Adipose tissue (tissue), 3 donors: ENCODE results near the gene SPTA1. TPM values are rescaled to one million over a fixed set of nuclear protein-coding genes. Genes with fewer than 3 reads are reported as not detected.
"Not testable (repeated sequence)": the region's sequence is repeated elsewhere in the genome, so short reads cannot be mapped to it uniquely, and the experiment has no call there.

Experiments
- H3K27ac ChIP-seq: one replicate; pipeline ENCODE4 v1.5.1; 2013; ENCODE audit warnings: low read depth, low read length
- WGBS, 3 donors: extraction: QIAGEN DNeasy Blood & Tissue Kit; methylation state at CpG; one replicate each; pipeline ENCODE4 v1.1.7; 2013; 5-methylcytosine and 5-hydroxymethylcytosine counted together
- polyA plus RNA-seq, 3 donors: library from polyadenylated mRNA; stranded (reverse); fragments of 200-250 nt; gene quantifications; one replicate each; pipeline ENCODE4 v1.2.3, GENCODE V29; 2013
- donor health status: healthy with polysubstance abuse.
- donor health status: Bipolar disorder and iron deficiency.
- donor health status: healthy.

The SPTA1 gene
- polyA plus RNA-seq: under 1 TPM in 1 of 3 donors, not detected in 2; 0.18 TPM

GRCh38 chr1:158686111-158687009 is at the start of gene SPTA1:
Gene SPTA1, minus strand, starts transcription at chr1:158686715. Its CDS starts 198 bp downstream, at chr1:158686517.
- WGBS, 3 donors: 41 to 44% (median 42%) methylated on average over 7 of the region's 7 CpGs
- no peak within 1 kb of the TSS for H3K27ac ChIP-seq

GRCh38 chr1:158735848-158736247 is 49.3 kb upstream of the SPTA1 start:
- H3K27ac ChIP-seq: no peak overlapping the region

- WGBS, 3 donors: 52 to 73% (median 64%) methylated on average over 2 of the region's 2 CpGs
- H3K27ac ChIP-seq: no peak overlapping the region
These were observed 46.0 kb upstream of the SPTA1 start for GRCh38 chr1:158732524-158732923.

GRCh38 chr1:158731707-158732106 is 45.2 kb upstream of the SPTA1 start:
- no peak overlapping the region for H3K27ac ChIP-seq
- WGBS, 3 donors: 62 to 87% (median 86%) methylated on average over 4 of the region's 4 CpGs

GRCh38 chr1:158730453-158730852 is 43.9 kb upstream of the SPTA1 start:
- 41 to 81% (median 75%) methylated on average over 4 of the region's 4 CpGs for WGBS, 3 donors
- H3K27ac ChIP-seq: no peak overlapping the region

GRCh38 chr1:158728510-158729225 is 42.2 kb upstream of the SPTA1 start:
- no peak overlapping the region for H3K27ac ChIP-seq
- WGBS, 3 donors: 61 to 65% (median 64%) methylated on average over 3 of the region's 3 CpGs

- H3K27ac ChIP-seq: no peak overlapping the region
- 77 to 97% (median 93%) methylated on average over 5 of the region's 5 CpGs for WGBS, 3 donors
These were observed 37.9 kb upstream of the SPTA1 start for GRCh38 chr1:158724442-158724841.

GRCh38 chr1:158720620-158721019 is 34.1 kb upstream of the SPTA1 start, which contains the start of gene OR6K3:
Gene OR6K3, minus strand, starts transcription at chr1:158720720. Its CDS starts 2,605 bp downstream, at chr1:158718115.
- 69 to 75% (median 74%) methylated on average over 2 of the region's 2 CpGs for WGBS, 3 donors
- no peak within 1 kb of the TSS for H3K27ac ChIP-seq

GRCh38 chr1:158719664-158720063 is 33.1 kb upstream of the SPTA1 start:
- 61 to 70% (median 66%) methylated on average over 3 of the region's 3 CpGs for WGBS, 3 donors
- H3K27ac ChIP-seq: no peak overlapping the region

GRCh38 chr1:158717344-158717743 is 30.8 kb upstream of the SPTA1 start:
- WGBS, 3 donors: 70 to 83% (median 81%) methylated on average over 6 of the region's 6 CpGs
- H3K27ac ChIP-seq: no peak overlapping the region

GRCh38 chr1:158716335-158716734 is 29.8 kb upstream of the SPTA1 start:
- WGBS, 3 donors: 68 to 89% (median 87%) methylated on average over 1 of the region's 1 CpG

GRCh38 chr1:158714754-158715153 is 28.2 kb upstream of the SPTA1 start:
- no peak overlapping the region for H3K27ac ChIP-seq
- 13 to 61% (median 52%) methylated on average over 1 of the region's 1 CpG for WGBS, 3 donors

More at GRCh38 chr1:158716335-158716734, 29.8 kb upstream of the SPTA1 start:
- H3K27ac ChIP-seq: no peak overlapping the region

GRCh38 chr1:158711098-158711497 is 24.6 kb upstream of the SPTA1 start:
- 54 to 72% (median 66%) methylated on average over 4 of the region's 4 CpGs for WGBS, 3 donors
- no peak overlapping the region for H3K27ac ChIP-seq

- no peak overlapping the region for H3K27ac ChIP-seq
- 45 to 82% (median 74%) methylated on average over 2 of the region's 2 CpGs for WGBS, 3 donors
These were observed 19.6 kb upstream of the SPTA1 start for GRCh38 chr1:158706096-158706495.

GRCh38 chr1:158700552-158700951 is 14.0 kb upstream of the SPTA1 start, which contains the start of gene OR6K2:
Gene OR6K2, minus strand, starts transcription at chr1:158700652. Its CDS starts 0 bp downstream, at chr1:158700652.
- WGBS, 3 donors: 68 to 88% (median 85%) methylated on average over 4 of the region's 4 CpGs
- no peak within 1 kb of the TSS for H3K27ac ChIP-seq

GRCh38 chr1:158694596-158694995 is 8.1 kb upstream of the SPTA1 start:
- no peak overlapping the region for H3K27ac ChIP-seq
- 51 to 80% (median 71%) methylated on average over 2 of the region's 2 CpGs for whole genome bisulfite sequencing, 3 donors

- no peak overlapping the region for H3K27ac ChIP-seq
These were observed 5.8 kb upstream of the SPTA1 start for GRCh38 chr1:158692356-158692755.

- no peak overlapping the region for H3K27ac ChIP-seq
These were observed 5.4 kb upstream of the SPTA1 start for GRCh38 chr1:158691907-158692306.

GRCh38 chr1:158691149-158691548 is 4.6 kb upstream of the SPTA1 start:
- H3K27ac ChIP-seq: not testable (repeated sequence)
- 32 to 65% (median 60%) methylated on average over 1 of the region's 1 CpG for WGBS, 3 donors
